Neural progenitor cell (in vitro differentiated cells): ENCODE results near the gene ADCY2. TPM values are rescaled to one million over a fixed set of nuclear protein-coding genes. Genes with fewer than 3 reads are reported as not detected.

Experiments
- DNase-seq: peaks from one replicate; pipeline ENCODE4 v3.0.0-alpha.2; 2016; ENCODE audit warnings: low spot score
- H2AFZ ChIP-seq: fragments of 200-600 bp; sonication (generic); replicated peaks from 2 replicates; pipeline ENCODE4 v1.6.1; 2016; ENCODE audit warnings: antibody characterized with exemption
- H3F3A ChIP-seq: fragments of 200-600 bp; sonication (generic); 2 replicates; pipeline ENCODE4 v1.6.1; 2016; ENCODE audit warnings: antibody characterized with exemption, low read depth
- H3K27ac ChIP-seq: fragments of 200-600 bp; sonication (generic); 2 replicates; pipeline ENCODE4 v1.5.1; 2016; ENCODE audit warnings: mild to moderate bottlenecking
- H3K27me3 ChIP-seq: fragments of 200-600 bp; sonication (generic); 2 replicates; pipeline ENCODE4 v1.6.1; 2016; ENCODE audit warnings: mild to moderate bottlenecking, moderate library complexity
- H3K36me3 ChIP-seq: fragments of 200-600 bp; sonication (generic); 2 replicates; pipeline ENCODE4 v1.5.1; 2016
- H3K4me1 ChIP-seq: fragments of 200-600 bp; sonication (generic); 2 replicates; pipeline ENCODE4 v1.6.1; 2016; ENCODE audit warnings: mixed run types
- H3K4me2 ChIP-seq: fragments of 200-600 bp; sonication (generic); 2 replicates; pipeline ENCODE4 v1.6.1; 2016
- H3K4me3 ChIP-seq: fragments of 200-600 bp; sonication (generic); 2 replicates; pipeline ENCODE4 v1.5.1; 2016
- H3K79me2 ChIP-seq: fragments of 200-600 bp; sonication (generic); 2 replicates; pipeline ENCODE4 v1.6.1; 2016; ENCODE audit warnings: low read depth
- H3K9ac ChIP-seq: fragments of 200-600 bp; sonication (generic); 2 replicates; pipeline ENCODE4 v1.6.1; 2016
- H3K9me3 ChIP-seq: fragments of 200-600 bp; sonication (generic); 2 replicates; pipeline ENCODE4 v1.5.1; 2016; ENCODE audit warnings: low read depth
- H4K20me1 ChIP-seq: fragments of 200-600 bp; sonication (generic); 2 replicates; pipeline ENCODE4 v1.6.1; 2016; ENCODE audit warnings: low read depth
- H3K27ac Mint-ChIP-seq: 3 replicates; pipeline ENCODE4 v1.8.0; 2021; ENCODE audit warnings: mixed read lengths
- H3K27me3 Mint-ChIP-seq: 2 replicates; pipeline ENCODE4 v1.8.0; 2022; ENCODE audit warnings: low read depth, mild to moderate bottlenecking, inconsistent platforms, moderate library complexity, mixed read lengths; ENCODE audit not compliant: insufficient read depth
- H3K36me3 Mint-ChIP-seq: 3 replicates; pipeline ENCODE4 v1.8.0; 2021; ENCODE audit warnings: mixed read lengths
- H3K4me1 Mint-ChIP-seq: 3 replicates; pipeline ENCODE4 v1.8.0; 2021; ENCODE audit warnings: mixed read lengths
- H3K4me3 Mint-ChIP-seq: 3 replicates; pipeline ENCODE4 v1.8.0; 2021; ENCODE audit warnings: mild to moderate bottlenecking, moderate library complexity, mixed read lengths
- H3K9me3 Mint-ChIP-seq: 3 replicates; pipeline ENCODE4 v1.8.0; 2020; ENCODE audit warnings: mixed read lengths
- EZH2 ChIP-seq: fragments of 200-600 bp; sonication (generic); IDR thresholded peaks from 2 replicates; pipeline ENCODE4 v1.6.1; 2017; ENCODE audit warnings: antibody characterized with exemption, mild to moderate bottlenecking, moderate library complexity
- EZH2phosphoT487 ChIP-seq: fragments of 200-600 bp; sonication (generic); IDR thresholded peaks from 2 replicates; pipeline ENCODE4 v1.6.1; 2017; ENCODE audit warnings: antibody characterized with exemption
- total RNA-seq: library from RNA; depleted of rRNA; stranded (reverse); fragments of >200 nt; gene quantifications from 2 replicates; pipeline ENCODE4 v1.2.3, GENCODE V29; 2015; ENCODE audit warnings: low replicate concordance
- TF ChIP-seq, protein P1 (sequence below): fragments of 200-600 bp; sonication (generic); IDR thresholded peaks from 2 replicates; pipeline ENCODE4 v1.5.1; 2017; ENCODE audit warnings: antibody characterized with exemption, mild to moderate bottlenecking

The ADCY2 gene
- total RNA-seq, 1 donor from 2014 or later = 1.2 TPM

DNA sequence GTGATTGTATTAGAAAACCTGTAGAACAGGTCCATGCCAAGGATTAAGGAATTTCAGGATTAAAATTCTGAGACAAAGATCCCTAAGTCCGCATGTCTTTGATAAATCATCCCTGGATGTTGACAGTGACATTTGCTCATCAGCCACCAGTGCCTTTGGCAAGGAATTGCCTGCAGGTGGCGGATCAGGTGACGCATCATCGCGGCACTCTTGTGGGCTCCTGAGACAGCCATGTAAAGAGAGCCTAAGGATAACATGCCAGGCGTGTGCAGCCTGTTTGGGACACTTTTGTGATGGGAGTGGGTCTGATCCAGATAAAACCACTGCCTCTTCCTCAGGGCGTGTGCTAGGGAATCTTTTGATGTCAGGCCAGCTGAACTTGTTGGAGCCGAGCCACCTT, 40.6 kb downstream of the ADCY2 start:
- no peak overlapping the region for H2AFZ ChIP-seq
- no peaks in the 10 kb centered on the region for H3F3A ChIP-seq
- H3K79me2 ChIP-seq = no peaks in the 10 kb centered on the region
- no peak overlapping the region for H3K4me3 ChIP-seq
- peaks cover 3% of the 10 kb centered on the region for H3K36me3 Mint-ChIP-seq
- H3K9ac ChIP-seq = no peak overlapping the region
- no peak overlapping the region for H3K27ac Mint-ChIP-seq
- no peak overlapping the region for H3K27ac ChIP-seq
- no peak overlapping the region for H3K4me2 ChIP-seq
- TF ChIP-seq EZH2phosphoT487 (no peak), EZH2 (no peak)
- TF ChIP-seq, protein P1, sequence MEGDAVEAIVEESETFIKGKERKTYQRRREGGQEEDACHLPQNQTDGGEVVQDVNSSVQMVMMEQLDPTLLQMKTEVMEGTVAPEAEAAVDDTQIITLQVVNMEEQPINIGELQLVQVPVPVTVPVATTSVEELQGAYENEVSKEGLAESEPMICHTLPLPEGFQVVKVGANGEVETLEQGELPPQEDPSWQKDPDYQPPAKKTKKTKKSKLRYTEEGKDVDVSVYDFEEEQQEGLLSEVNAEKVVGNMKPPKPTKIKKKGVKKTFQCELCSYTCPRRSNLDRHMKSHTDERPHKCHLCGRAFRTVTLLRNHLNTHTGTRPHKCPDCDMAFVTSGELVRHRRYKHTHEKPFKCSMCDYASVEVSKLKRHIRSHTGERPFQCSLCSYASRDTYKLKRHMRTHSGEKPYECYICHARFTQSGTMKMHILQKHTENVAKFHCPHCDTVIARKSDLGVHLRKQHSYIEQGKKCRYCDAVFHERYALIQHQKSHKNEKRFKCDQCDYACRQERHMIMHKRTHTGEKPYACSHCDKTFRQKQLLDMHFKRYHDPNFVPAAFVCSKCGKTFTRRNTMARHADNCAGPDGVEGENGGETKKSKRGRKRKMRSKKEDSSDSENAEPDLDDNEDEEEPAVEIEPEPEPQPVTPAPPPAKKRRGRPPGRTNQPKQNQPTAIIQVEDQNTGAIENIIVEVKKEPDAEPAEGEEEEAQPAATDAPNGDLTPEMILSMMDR = no peak
- no peak for DNase-seq
- H3K9me3 ChIP-seq = no peaks in the 10 kb centered on the region
- H3K36me3 ChIP-seq = no peaks in the 10 kb centered on the region
- H3K4me1 ChIP-seq = no peaks in the 10 kb centered on the region
- no peak overlapping the region for H3K4me3 Mint-ChIP-seq
- peaks cover 3% of the 10 kb centered on the region for H3K27me3 Mint-ChIP-seq
- H4K20me1 ChIP-seq = no peaks in the 10 kb centered on the region
- peaks cover 12% of the 10 kb centered on the region for H3K4me1 Mint-ChIP-seq
- no peaks in the 10 kb centered on the region for H3K9me3 Mint-ChIP-seq
- H3K27me3 ChIP-seq = no peaks in the 10 kb centered on the region

DNA sequence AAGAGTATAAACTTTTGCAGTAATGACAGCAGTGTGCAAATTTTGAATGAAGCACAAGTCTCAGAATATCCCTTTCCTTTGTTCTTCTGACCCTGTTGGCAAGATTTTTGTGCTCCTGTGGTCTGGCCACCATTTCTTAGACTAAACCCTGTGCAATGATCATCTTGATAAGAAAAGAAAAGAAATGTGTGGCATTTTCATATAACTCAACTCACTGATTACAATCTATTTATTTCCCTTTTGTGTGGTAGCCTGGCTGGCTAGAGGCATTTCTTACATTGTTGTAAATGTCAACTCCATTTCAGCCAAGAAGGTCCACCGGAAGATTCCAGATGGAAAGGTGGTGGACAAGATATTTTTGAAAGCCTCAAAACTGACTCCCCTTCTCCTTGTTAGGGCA, 41.9 kb downstream of the ADCY2 start:
- Histone ChIP-seq H3F3A (no peaks in the 10 kb centered on the region), H3K79me2 (no peaks in the 10 kb centered on the region), H2AFZ (no peak overlapping the region), H3K27me3 (no peaks in the 10 kb centered on the region), H3K9ac (no peak overlapping the region), H4K20me1 (no peaks in the 10 kb centered on the region), H3K9me3 (no peaks in the 10 kb centered on the region), H3K27ac (no peak overlapping the region), H3K4me3 (no peak overlapping the region), H3K4me1 (no peaks in the 10 kb centered on the region), H3K36me3 (no peaks in the 10 kb centered on the region), H3K4me2 (no peak overlapping the region)
- no peaks in the 10 kb centered on the region for H3K9me3 Mint-ChIP-seq
- TF ChIP-seq EZH2 (no peak), EZH2phosphoT487 (no peak)
- TF ChIP-seq, protein P1 = no peak
- H3K27ac Mint-ChIP-seq = no peak overlapping the region
- H3K27me3 Mint-ChIP-seq = peaks cover 5% of the 10 kb centered on the region
- H3K36me3 Mint-ChIP-seq = peaks cover 3% of the 10 kb centered on the region
- H3K4me1 Mint-ChIP-seq = peaks cover 12% of the 10 kb centered on the region
- no peak overlapping the region for H3K4me3 Mint-ChIP-seq
- DNase-seq = no peak

GRCh38 chr5:7445068-7445467, 49.1 kb downstream of the ADCY2 start:
- no peak for DNase-seq
- H3F3A ChIP-seq = no peaks in the 10 kb centered on the region
- no peaks in the 10 kb centered on the region for H3K36me3 ChIP-seq
- no peaks in the 10 kb centered on the region for H3K79me2 ChIP-seq
- Mint-ChIP-seq H3K36me3 (no peaks in the 10 kb centered on the region), H3K27ac (no peak overlapping the region), H3K4me3 (no peak overlapping the region), H3K27me3 (peaks cover 2% of the 10 kb centered on the region), H3K4me1 (peaks cover 6% of the 10 kb centered on the region), H3K9me3 (peaks cover 2% of the 10 kb centered on the region)
- H3K27me3 ChIP-seq = no peaks in the 10 kb centered on the region
- no peaks in the 10 kb centered on the region for H4K20me1 ChIP-seq
- TF ChIP-seq, protein P1 = no peak
- TF ChIP-seq EZH2 (no peak), EZH2phosphoT487 (no peak)
- no peak overlapping the region for H3K4me2 ChIP-seq
- no peak overlapping the region for H2AFZ ChIP-seq
- no peak overlapping the region for H3K4me3 ChIP-seq
- peaks cover 4% of the 10 kb centered on the region for H3K4me1 ChIP-seq
- no peaks in the 10 kb centered on the region for H3K9me3 ChIP-seq
- no peak overlapping the region for H3K9ac ChIP-seq
- H3K27ac ChIP-seq = no peak overlapping the region

DNA sequence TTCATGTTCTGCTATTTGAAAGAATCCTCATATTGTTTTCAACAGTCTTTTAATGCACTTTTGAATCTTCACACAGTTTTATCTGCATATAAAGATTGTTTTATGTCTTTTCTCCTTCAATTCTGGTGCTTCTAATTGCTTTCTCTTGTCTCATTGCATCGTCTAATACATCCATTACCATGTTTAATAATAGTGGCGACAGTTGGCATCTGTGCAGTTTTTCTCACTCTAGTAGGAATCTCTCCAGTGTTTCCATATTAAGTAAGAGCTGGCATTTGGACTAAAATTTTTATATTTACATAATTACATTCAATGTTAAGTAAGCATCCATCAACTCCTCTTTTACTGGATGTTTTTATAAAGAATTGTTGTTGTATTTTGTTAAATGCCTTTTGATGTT, 49.9 kb downstream of the ADCY2 start:
- no peaks in the 10 kb centered on the region for H3F3A ChIP-seq
- TF ChIP-seq EZH2phosphoT487 (no peak), EZH2 (no peak)
- TF ChIP-seq, protein P1 = no peak
- H3K27me3 Mint-ChIP-seq = peaks cover 2% of the 10 kb centered on the region
- no peaks in the 10 kb centered on the region for H3K9me3 ChIP-seq
- H3K4me3 Mint-ChIP-seq = no peak overlapping the region
- no peak overlapping the region for H3K4me2 ChIP-seq
- H3K36me3 Mint-ChIP-seq = no peaks in the 10 kb centered on the region
- no peaks in the 10 kb centered on the region for H3K36me3 ChIP-seq
- H3K9ac ChIP-seq = no peak overlapping the region
- no peak overlapping the region for H3K27ac Mint-ChIP-seq
- H3K4me1 ChIP-seq = peaks cover 4% of the 10 kb centered on the region
- peaks cover 2% of the 10 kb centered on the region for H3K9me3 Mint-ChIP-seq
- H2AFZ ChIP-seq = no peak overlapping the region
- no peak for DNase-seq
- H3K27me3 ChIP-seq = no peaks in the 10 kb centered on the region
- H3K79me2 ChIP-seq = no peaks in the 10 kb centered on the region
- H4K20me1 ChIP-seq = no peaks in the 10 kb centered on the region
- peaks cover 6% of the 10 kb centered on the region for H3K4me1 Mint-ChIP-seq
- no peak overlapping the region for H3K27ac ChIP-seq
- H3K4me3 ChIP-seq = no peak overlapping the region
